AG09309 (cell line): ENCODE results near the gene GRID1.

ENCODE experiments used
- DNase-seq: peaks from one replicate; pipeline ENCODE4 v3.0.0-alpha.2; 2010; ENCODE audit warnings: low read depth
- H3K4me3 ChIP-seq: 2 replicates; pipeline ENCODE4 v1.5.1; 2011; ENCODE audit warnings: mild to moderate bottlenecking, low read depth, low read length, moderate library complexity; ENCODE audit not compliant: control insufficient read depth
- TF ChIP-seq, protein P1 (sequence below): IDR thresholded peaks from 2 replicates; pipeline ENCODE4 v1.5.1; 2011; ENCODE audit warnings: mild to moderate bottlenecking, low read depth, low read length, inconsistent platforms; ENCODE audit not compliant: insufficient read depth, control insufficient read depth; ENCODE audit errors: missing control alignments

Gene GRID1

DNA sequence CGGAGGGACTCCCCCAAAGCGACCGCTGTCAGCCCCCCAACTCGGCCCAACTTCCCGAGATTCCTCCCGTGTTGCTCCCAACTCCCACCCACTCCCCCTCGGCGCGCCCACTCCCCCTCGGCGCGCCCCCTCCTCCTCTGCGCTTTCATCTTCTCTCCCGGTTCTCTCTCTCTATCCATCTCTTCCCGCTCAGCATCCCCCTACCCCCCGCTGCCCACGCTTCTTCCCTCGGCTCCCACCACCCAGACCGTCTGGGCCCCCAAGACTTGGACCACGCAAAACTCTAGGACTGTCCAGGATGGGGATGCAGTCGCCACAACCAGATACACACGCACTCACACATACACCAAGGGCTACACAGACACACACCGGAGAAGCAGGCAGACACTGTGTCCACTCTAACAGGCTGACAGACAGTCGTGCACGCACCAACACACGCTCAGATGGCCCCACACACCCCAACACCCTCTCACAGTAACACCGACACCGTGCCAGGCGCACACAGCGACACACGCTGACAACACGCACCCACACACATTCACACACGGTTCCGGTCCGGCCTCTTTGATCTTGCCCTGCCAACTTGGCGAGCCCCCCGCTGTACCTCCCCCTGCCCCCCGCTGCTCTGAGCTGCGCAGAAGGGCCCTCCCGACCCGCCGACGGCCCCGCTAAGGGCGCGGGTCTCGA, 1.1 kb downstream of the GRID1 start:
- TF ChIP-seq, protein P1, sequence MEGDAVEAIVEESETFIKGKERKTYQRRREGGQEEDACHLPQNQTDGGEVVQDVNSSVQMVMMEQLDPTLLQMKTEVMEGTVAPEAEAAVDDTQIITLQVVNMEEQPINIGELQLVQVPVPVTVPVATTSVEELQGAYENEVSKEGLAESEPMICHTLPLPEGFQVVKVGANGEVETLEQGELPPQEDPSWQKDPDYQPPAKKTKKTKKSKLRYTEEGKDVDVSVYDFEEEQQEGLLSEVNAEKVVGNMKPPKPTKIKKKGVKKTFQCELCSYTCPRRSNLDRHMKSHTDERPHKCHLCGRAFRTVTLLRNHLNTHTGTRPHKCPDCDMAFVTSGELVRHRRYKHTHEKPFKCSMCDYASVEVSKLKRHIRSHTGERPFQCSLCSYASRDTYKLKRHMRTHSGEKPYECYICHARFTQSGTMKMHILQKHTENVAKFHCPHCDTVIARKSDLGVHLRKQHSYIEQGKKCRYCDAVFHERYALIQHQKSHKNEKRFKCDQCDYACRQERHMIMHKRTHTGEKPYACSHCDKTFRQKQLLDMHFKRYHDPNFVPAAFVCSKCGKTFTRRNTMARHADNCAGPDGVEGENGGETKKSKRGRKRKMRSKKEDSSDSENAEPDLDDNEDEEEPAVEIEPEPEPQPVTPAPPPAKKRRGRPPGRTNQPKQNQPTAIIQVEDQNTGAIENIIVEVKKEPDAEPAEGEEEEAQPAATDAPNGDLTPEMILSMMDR: no peak
- no peak overlapping the region for H3K4me3 ChIP-seq
- no peak for DNase-seq

DNA sequence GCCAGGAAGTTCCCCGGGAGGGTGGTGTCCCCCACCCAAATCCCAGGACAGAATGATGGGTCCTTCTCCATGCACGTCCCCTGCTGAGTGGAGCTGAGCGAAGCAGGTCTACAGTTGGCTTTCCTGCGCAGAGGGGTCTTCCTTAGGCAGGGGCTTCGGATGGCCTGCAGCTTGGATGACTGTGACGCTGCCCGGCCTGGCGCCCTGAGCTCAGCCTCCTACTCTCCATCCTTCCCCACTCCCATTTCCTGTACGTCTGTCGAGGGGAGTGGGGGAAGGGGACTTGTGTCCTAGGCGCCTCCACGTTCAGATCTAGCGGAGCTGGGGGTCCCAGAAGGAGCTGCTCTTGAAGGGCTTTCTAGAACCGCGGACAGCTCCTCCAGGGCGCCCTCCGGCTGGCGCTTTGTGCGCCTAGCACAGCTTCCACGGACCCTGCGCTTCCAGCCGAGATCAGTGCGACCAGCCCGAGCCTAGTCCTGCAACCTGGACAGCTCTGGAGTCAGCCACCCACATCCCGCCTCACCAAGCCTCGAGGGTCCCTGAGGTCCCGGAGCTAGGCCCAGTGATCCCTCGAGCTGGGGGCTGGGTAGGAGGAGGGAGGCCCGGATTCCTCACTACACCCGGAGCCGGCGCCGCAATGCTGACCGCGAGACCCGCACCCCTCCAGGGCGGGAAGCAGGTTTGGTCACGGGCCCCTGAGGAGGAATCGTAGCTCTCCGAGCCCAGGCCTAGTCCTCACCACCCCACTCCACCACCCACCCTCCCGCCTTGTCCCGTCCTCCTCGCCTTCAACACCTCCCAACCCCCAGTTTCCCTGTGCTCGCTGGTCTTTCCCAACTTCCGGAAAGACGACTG, 1.9 kb downstream of the GRID1 start:
- TF ChIP-seq, protein P1: no peak
- H3K4me3 ChIP-seq: no peak overlapping the region
- no peak for DNase-seq

DNA sequence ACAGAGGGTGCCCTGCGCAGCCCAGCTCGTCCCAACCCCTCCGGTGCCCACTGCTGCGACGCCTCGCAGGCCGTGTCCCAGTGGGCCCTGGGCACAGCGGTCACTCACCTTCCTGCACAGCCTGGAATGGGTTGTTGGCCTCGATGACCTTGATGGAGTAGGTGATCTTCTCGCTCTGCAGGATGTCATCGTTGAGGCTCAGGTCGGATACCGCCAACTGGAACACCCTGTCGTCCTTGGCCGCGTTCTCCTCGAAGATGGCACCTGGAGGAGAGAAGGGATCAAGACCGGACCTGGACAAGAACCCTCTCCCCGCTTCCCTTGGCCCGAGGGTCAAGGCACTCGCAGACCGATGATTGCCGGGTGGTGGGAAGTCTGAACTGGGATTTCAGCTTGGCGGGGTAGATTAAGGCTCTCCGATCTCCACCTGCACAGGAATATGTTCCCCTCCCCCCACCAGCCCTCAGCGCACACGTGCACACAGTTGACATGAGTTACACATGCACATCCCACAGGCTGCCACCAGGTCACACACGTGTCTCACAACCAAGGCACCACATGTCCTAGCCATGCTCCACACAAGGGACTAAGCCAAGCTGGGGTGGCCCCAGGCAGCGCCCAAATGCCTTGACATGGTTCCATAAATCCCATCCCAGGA, 2.6 kb downstream of the GRID1 start:
- TF ChIP-seq, protein P1: no peak
- DNase-seq: no peak
- no peak overlapping the region for H3K4me3 ChIP-seq

DNA sequence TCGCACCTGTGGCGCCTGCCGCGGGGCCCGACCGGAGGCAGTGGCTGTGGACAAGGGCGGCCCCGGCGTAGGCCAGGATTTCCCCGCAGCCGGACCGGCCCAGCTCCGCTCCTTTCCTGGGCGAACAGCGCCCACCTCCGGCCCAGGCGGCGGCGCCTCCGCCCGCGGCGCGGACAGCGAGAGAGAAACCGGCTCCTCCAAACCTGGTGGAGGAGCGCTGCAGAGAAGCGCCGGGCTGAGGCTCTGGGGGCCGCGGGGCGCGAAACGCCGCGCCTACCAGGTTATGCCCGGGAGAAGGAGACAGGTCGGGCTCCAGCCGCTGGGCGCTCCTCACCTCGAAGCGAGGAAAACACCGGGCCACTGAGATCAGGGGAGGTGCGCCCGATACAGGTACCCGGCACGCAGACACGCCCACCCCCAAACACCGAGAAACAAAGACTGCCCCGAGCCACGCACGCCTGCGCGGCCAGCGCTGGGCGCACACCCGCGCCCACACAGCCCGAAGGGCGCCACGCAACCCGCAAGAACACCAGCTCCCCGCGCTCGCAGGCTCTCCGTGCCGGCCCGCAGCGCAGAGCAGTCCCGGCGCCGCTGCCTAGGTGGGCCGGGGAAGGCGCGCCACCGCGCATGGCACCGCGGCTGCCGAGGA, 3.3 kb downstream of the GRID1 start:
- TF ChIP-seq, protein P1: no peak
- DNase-seq: no peak
- H3K4me3 ChIP-seq: no peak overlapping the region

DNA sequence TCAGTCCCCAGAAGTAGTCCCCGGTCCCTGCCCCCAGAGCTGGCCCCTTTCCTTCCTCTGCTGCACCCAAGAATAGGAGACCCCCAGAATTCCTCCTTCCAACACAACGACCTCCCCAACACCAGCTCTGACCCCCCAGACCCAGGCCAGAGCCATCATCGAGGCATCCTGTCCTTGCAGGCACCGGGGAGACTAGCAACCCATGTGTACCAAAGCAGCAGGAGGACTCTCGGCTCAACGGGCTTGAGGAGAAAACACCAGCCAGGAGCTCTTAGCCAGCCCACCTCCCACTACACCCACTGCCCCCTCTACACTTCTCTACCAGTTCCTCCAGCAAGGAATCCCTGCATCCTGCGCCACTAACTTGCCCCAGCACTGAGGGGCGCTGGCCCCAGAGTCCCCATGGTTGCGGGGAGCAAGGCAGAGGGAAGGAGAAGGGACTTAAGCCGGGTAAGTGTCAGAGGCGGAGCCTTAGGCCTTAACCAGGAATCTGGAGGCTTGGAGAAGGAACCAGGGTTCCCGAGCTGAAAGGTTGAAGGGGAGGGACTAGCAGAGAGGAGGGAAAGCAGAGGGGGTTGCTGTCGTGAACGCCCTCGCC, 3.9 kb downstream of the GRID1 start:
- TF ChIP-seq, protein P1: no peak
- no peak overlapping the region for H3K4me3 ChIP-seq
- no peak for DNase-seq

DNA sequence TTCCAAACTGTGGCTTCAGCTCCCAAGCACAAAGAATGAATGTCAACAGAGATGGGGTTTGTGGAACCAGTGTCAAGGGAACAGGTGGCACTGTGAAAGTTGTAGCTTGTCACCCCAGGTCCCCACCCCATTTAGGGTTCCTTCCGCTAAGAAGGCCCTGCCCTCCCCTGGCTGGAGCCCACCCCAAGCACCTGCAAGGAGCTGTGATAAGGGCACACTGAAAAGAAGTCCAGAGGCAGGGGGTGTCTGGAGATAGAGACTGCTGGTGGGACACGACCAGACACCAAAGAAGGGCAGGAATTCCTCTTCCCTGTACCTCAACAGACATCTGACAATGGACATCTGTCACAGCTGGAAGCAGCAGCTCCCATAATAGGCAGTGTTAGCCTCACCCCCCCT, 4.5 kb downstream of the GRID1 start:
- DNase-seq: no peak
- TF ChIP-seq, protein P1: no peak
- H3K4me3 ChIP-seq: no peak overlapping the region
